ENCODE data around the gene ALDH1A2.
A peak's percentile ranks its signal among the peaks of the same experiment; 100 is the strongest.

GRCh38 chr15:58043192-58043903 lies 22.2 kb downstream of the ALDH1A2 start:
- TF ChIP-seq CTCF (IDR thresholded peaks at IDR 0.05): peak; percentile 41 to 69 (median 57)
- no peak for TF ChIP-seq POLR2A (IDR thresholded peaks at IDR 0.05)

All from adrenal gland (tissue), 5 donors.